T-helper 9 cell (primary cell): ENCODE results near the gene PRSS57.
"Not testable (repeated sequence)": the region's sequence is repeated elsewhere in the genome, so short reads cannot be mapped to it uniquely, and the experiment has no call there.

Experiments used
- DNase-seq: peaks from one replicate; pipeline ENCODE4 v3.0.0-alpha.2; 2020

The PRSS57 gene

GRCh38 chr19:688992-689391, 6.3 kb downstream of the PRSS57 start:
- DNase-seq, result no peak

DNA sequence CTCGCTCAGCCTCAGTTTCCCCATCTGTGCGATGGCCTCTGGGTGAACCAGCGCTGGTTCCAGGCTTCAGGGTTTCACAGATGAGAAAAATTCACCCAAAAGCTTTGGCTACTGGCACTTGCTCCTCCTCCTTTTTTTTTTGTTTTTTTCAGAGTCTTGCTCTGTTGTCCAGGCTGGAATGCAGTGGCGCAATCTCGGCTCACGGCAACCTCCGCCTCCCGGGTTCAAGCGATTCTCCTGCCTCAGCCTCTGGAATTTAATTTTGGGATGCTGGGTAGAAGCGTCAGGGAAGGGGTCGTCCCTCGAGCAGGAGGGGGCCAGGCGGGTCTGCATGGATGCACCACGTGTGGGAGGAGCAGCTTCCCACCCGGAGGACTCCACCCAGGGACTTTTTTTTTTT, 7.0 kb downstream of the PRSS57 start:
- DNase-seq, result no peak

DNA sequence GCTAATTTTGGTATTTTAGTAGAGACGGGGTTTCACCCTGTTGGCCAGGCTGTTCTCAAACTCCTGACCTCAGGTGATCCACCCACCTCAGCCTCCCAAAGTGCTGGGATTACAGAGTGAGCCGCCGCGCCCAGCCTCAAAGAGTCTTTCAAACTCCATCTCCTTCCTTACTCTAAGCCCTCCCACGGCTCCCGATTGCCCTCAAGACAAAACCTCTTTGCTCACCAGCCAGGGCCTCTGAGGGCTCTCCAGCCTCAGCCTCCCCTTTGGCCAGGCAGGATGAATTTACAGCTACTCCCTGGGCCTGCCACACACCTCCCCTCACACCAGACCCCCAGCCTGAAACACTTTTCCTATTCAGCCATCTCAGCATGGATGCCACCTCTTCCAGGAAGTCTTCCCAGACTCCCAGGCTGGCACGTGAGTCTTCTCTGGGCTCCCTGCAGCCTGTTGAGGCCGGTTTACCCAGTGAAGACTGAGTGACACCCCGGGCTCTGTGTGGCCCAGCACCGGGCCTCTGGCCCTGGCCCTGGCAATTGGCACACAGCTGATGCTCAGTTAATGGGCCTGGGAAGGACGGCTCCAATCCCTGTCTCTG, 7.6 kb downstream of the PRSS57 start:
- no peak for DNase-seq

GRCh38 chr19:686589-687297, 8.5 kb downstream of the PRSS57 start:
- DNase-seq, result no peak

DNA sequence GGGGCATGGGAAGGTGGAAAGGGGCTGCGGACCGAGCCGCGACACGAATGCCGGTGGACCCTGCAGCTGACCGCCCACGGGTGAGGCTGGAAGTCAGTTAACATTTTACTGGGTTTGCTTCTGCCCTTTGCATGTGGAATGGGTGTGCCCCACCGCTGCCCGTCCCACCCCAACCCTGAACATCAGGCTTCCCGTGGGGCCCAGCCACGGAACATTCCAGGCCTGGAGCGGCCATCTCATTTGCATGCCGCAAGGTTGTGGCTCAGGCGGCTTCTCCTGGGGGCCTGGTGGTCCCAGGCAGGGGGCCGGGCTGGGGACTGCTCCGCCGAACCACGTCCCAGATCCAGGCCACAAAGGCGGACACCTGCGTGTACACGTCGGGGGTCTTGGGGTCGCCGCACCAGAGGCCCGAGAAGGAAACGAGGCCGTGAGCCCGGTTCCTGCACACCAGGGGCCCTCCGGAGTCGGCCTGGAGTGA, 9.8 kb downstream of the PRSS57 start:
- DNase-seq, result no peak

GRCh38 chr19:682678-683320, 12.5 kb downstream of the PRSS57 start:
- DNase-seq, result no peak

- no peak for DNase-seq
These were observed 13.9 kb downstream of the PRSS57 start for GRCh38 chr19:681029-682019.

GRCh38 chr19:680287-681028, 14.8 kb downstream of the PRSS57 start:
- DNase-seq, result peak; percentile 100

DNA sequence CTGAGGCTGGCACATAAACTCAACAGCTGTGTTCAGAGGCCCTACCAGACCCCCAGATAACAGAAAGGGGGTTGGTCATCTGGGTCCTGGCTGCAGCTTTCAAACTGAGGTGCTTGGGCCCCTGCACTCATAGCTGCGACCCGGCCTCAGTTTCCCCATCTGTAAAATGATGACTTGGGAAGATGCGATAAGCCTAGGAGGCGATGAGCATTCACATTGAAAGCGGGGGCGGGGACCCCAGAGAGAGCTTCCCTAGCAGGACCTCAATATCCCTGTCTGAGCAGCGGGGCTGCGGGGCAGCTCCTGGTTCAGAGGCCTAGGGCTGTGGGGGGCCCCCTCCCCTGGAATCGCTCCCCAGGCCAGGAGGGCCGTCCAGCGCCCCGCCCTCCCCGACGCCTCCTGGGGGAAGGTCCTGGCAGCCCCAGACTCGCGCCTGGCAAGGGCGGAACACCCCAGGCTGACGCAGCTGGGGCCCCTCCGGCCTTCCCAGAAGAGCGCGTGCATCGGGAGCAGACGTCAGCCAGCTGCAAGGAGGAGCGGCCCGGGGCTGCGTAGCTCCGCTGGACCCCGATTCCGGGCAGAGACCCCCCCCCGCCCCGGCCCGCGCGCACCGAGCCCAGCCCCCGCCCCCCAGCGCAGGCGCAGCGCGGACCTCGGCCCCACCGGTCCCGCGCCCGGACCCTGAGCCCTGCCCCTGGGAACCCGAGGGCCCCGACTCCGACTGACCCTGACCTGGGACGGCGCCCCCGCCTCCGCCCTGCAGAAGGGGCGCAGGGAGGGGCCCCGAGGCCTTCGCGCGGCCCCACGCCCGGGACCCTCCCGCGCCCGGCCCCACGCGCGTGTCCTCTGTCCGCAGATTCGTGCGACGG, 15.6 kb downstream of the PRSS57 start:
- no peak for DNase-seq

DNA sequence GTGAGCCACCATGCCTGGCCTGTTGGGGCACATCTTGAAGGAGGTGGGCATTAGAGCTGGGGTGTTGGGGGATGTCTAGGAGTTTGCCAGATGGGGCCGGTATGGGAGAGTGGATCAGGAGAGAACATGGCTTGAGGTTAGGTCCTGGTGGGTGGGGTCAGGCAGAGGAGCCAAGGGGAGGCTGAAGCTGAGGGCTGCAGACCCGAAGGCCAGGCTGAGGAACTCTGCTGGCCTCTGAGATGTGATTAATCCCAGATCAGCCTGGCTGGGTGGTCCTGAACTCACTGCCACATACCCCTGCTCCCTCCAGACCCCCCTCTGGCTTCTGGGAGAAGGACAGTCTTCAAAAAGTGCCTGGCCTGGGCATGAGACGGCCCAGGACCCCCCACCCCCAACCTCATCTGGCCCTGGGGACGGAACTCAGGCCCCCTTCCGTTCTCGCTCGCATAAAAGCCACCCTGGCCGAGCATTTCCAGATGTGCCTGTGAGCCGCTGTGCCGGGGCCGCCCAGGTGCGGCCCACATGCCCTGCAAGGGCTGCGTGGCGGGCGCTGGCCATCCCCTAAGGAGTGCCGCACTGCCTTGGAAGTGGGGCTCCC, 16.4 kb downstream of the PRSS57 start:
- no peak for DNase-seq

GRCh38 chr19:677601-678436, 17.4 kb downstream of the PRSS57 start:
- DNase-seq, result no peak

DNA sequence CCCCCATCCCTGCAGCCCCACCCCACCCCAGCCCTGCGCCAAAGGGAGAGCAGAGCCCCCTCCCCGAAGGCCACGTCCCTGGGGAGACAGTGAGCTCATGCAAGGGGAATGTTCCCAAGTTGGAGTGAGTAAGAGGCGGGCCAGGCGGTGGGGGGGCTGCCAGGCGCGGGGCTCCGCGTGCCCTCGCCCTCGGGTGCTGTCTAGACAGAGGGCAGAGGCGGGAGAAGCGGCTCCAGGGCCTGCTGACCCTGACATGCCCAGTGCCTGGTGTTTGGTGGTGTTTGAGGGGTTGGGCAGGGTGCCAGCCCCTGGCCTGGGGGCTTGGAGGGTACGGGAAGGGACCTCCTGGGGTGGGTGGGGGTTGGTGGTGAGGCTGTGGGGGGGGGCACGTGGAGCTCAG, 18.1 kb downstream of the PRSS57 start:
- DNase-seq, result no peak

GRCh38 chr19:676339-677105, 18.7 kb downstream of the PRSS57 start, which contains the start of gene FSTL3:
TSS of gene FSTL3 (plus strand) at chr19:676392. CDS start at chr19:676424, 32 bp downstream.
- DNase-seq, result no peak

DNA sequence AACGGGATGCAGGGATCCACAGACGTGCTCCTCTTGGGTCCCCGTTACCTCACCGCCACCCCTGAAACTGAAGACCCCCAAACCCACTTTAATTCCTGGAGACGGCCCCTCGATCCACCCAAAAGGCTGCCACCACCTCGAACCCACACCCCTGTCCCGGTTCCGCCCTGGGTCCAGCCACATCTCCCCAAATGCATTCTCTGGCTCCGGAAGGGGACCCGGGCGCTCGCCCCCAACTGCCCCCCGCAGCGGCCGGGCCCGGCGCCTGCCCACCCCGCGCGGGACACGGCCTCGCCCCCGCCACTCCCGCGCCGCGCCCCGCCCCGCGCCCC, 19.3 kb downstream of the PRSS57 start:
- DNase-seq, result no peak

GRCh38 chr19:674282-675151, 20.7 kb downstream of the PRSS57 start:
- DNase-seq, result no peak

- no peak for DNase-seq
These were observed 24.6 kb downstream of the PRSS57 start for GRCh38 chr19:670609-671075.

DNA sequence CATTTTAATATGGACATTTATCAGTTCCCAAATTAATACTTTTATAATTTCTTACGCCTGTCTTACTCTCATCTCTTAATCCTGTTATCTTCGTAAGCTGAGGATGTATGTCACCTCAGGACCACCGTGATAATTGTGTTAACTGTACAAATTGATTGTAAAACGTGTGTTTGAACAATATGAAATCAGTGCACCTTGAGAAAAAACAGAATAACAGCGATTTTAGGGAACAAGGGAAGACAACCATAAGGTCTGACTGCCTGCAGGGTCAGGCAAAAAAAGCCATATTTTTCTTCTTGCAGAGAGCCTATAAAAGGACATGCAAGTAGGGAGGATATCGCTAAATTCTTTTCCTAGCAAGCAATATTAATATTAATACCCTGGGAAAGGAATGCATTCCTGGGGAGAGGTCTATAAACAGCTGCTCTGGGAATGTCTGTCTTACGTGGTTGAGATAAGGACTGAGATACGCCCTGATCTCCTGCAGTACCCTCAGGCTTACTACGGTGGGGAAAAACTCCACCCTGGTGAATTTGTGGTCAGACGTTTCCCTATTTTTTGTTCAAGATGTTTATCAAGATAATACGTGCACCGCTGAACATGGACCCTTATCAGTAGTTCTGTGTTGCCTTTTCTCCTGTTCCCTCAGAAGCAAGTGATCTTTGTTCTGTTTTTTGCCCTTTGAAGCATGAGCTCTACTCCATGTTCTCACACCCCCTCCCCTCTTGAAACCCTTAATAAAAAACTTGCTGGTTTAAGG, 26.4 kb downstream of the PRSS57 start:
- DNase-seq, result not testable (repeated sequence)
